ENCODE data around the gene GARIN3. TPM values are rescaled to one million over a fixed set of nuclear protein-coding genes. Genes with fewer than 3 reads are reported as not detected.

GARIN3 gene
- total and polyA plus RNA-seq, 9 donors: not detected

- no peaks in the 10 kb centered on the region for H3K27me3 ChIP-seq
- H3K4me3 ChIP-seq: no peak overlapping the region
- H3K36me3 ChIP-seq: no peaks in the 10 kb centered on the region
- H3K27ac ChIP-seq: no peak overlapping the region
- WGBS, 3 donors: 77 to 85% (median 84%) methylated on average over 3 of the region's 3 CpGs
- no peak for DNase-seq
- intact Hi-C loops (cut with DNase I): no loop called here
- H3K9me3 ChIP-seq: no peaks in the 10 kb centered on the region
- TF ChIP-seq POLR2A (IDR thresholded peaks at IDR 0.05): no peak
- no peak for TF ChIP-seq CTCF (IDR thresholded peaks at IDR 0.05)
- TF ChIP-seq EP300 (IDR thresholded peaks at IDR 0.05): no peak
- no peaks in the 10 kb centered on the region for H3K4me1 ChIP-seq (ENCODE audit: insufficient read depth)
Observed at GRCh38 chr5:157155297-157155696, 10.8 kb downstream of the GARIN3 start.

- Histone ChIP-seq H3K27ac (no peak overlapping the region), H3K4me3 (no peak overlapping the region), H3K27me3 (no peaks in the 10 kb centered on the region), H3K9me3 (no peaks in the 10 kb centered on the region), H3K4me1 (ENCODE audit: insufficient read depth) (no peaks in the 10 kb centered on the region), H3K36me3 (no peaks in the 10 kb centered on the region)
- TF ChIP-seq EP300 (IDR thresholded peaks at IDR 0.05): no peak
- TF ChIP-seq POLR2A (IDR thresholded peaks at IDR 0.05): no peak
- no peak for TF ChIP-seq CTCF (IDR thresholded peaks at IDR 0.05)
- intact Hi-C loops (cut with DNase I): no loop called here
- WGBS, 3 donors: 82 to 85% (median 83%) methylated on average over 3 of the region's 3 CpGs
- DNase-seq: no peak
Observed at GRCh38 chr5:157150995-157151394, 15.1 kb downstream of the GARIN3 start.

- TF ChIP-seq CTCF (IDR thresholded peaks at IDR 0.05): peak; percentile 34 to 58 (median 38)
- no peak for TF ChIP-seq EP300 (IDR thresholded peaks at IDR 0.05)
- no peak for TF ChIP-seq POLR2A (IDR thresholded peaks at IDR 0.05)
- no peaks in the 10 kb centered on the region for H3K9me3 ChIP-seq
- no peak overlapping the region for H3K4me3 ChIP-seq
- 64 to 76% (median 67%) methylated on average over 14 of the region's 14 CpGs for WGBS, 3 donors
- H3K27me3 ChIP-seq: no peaks in the 10 kb centered on the region
- DNase-seq: peak; percentile 28 to 66 (median 51)
- intact Hi-C loops (cut with DNase I): no loop called here
- H3K36me3 ChIP-seq: no peaks in the 10 kb centered on the region
- H3K27ac ChIP-seq: no peak overlapping the region
- no peaks in the 10 kb centered on the region for H3K4me1 ChIP-seq (ENCODE audit: insufficient read depth)
Observed at GRCh38 chr5:157148734-157149615, 17.1 kb downstream of the GARIN3 start.

- intact Hi-C loops (cut with DNase I): no loop called here
- peak; percentile 34 to 63 (median 52) for DNase-seq
Observed at GRCh38 chr5:157143127-157143971, 22.7 kb downstream of the GARIN3 start.

More at GRCh38 chr5:157143127-157143971, 22.7 kb downstream of the GARIN3 start:
- Histone ChIP-seq H3K27ac (peak overlapping the region; percentile 4 to 80), H3K36me3 (no peaks in the 10 kb centered on the region), H3K9me3 (no peaks in the 10 kb centered on the region), H3K4me3 (peak overlapping the region; percentile 79), H3K27me3 (no peaks in the 10 kb centered on the region), H3K4me1 (ENCODE audit: insufficient read depth) (no peaks in the 10 kb centered on the region)
- TF ChIP-seq EP300 (IDR thresholded peaks at IDR 0.05) (no peak), CTCF (IDR thresholded peaks at IDR 0.05) (peak in 1 of 3 donors; percentile 13)
- 11 to 25% (median 21%) methylated on average over 33 of the region's 33 CpGs for WGBS, 3 donors

Data from ovary (tissue), 9 donors.